GM19468 (cell line): Measurements from ENCODE around the gene MRPL49.

Experiments used
- ATAC-seq: cut with Tn5 transposase; IDR thresholded peaks from one replicate; pipeline ENCODE4 v1.9.1; 2021; ENCODE audit warnings: mild to moderate bottlenecking, moderate library complexity, moderate number of reproducible peaks; ENCODE audit not compliant: unreplicated experiment; ENCODE audit errors: extremely low read depth

MRPL49 gene

DNA sequence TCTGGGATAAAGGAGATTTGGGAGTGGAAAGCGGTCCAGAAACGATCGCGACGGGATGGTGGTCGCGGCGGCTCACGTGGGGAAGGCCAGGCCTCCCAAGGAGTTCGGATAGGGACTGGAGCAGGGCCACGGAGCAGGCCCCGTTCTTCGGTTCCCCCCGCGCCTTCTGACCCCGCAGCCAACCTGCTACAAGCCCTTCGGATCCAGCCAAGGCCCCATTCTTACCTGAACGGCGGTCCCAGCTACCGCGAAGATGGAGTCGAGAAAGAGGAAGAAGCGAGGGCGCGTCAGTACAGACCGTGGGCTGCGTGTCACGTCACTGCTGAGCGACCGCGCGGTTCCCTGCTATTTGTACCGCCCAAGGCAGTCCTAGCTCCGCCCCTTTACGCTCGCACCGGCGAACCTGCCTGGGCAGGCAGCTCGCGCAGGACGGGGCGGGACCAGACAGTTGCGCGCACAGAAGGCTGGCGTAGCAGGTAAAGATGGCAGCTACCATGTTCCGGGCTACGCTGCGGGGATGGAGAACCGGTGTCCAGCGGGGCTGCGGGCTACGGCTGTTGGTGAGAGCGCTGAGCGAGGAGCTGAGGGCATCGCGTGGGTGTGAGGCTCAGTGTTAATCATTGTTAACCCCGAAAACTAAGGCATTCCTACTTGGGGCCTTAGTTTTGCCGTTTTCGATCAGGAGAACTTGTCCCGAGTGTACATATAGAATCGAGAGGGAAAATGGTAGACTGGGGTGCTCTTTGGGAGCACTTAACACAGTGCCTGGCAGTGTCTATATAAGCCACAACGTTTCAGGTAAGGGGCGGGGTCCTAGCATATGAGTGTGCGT lies at the start of gene MRPL49, which contains the start of gene FAU:
MRPL49 (plus strand) TSS at position 457 of the 832 bp plus-strand sequence; CDS start at position 483, 26 bp downstream.
FAU (minus strand) TSS at position 270 of the 832 bp plus-strand sequence. CDS start 321 bp downstream, outside the sequence.
- peak; percentile 72 for ATAC-seq

DNA sequence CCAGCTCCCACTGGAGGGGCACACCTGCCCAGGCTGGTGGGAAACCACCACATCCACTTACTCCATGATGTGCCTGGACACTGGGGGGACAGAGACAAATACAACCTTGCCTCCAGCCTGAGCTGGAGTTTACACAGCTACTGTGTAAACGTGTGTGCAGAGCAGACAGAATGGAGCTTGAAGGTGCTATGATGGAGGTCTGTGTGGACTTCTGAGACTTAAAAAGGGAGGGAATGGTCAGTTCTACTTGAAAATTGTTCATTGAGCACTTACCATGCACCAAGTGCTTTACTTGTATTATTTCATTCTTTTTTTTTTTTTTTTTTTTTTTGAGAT lies 49.5 kb upstream of the MRPL49 start:
- ATAC-seq: no peak

DNA sequence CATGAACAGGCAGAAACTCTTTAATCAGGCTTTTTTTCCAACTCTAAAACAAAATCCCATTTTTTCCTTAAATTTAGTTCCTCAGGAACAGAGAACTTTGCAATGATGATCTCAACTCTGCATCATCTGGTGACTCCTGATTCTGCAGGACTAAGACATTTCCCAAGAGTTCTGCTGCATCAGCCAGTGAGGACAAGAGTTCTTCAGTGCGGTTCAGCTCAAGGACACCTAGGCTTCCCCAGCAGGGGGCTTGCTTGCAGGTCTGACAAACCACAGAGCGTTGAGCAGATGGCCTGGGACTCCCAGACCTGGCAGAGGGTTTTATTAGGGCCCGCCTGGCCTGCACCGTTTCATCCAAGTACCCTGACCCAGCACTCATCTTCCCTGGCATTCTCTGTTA lies 44.7 kb upstream of the MRPL49 start:
- ATAC-seq: no peak

DNA sequence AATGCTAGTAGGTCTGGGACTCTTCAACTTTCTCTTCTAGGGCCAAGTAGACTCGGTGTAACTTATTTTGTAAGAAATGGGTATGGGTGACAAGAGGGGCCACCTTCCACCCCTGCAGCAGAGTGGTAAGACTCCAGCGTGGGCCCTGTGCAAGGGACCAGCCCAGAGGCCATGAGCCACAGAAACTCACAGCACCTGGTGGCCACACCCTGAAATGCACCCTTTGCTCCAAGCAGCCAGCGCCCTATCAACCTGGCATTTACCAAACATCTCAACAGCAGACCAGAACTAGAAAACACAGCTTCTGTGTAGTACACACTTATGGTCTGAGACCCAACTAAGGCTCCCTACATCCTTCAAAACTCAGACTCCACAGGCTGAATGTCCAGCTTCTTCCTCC lies 44.0 kb upstream of the MRPL49 start:
- no peak for ATAC-seq

DNA sequence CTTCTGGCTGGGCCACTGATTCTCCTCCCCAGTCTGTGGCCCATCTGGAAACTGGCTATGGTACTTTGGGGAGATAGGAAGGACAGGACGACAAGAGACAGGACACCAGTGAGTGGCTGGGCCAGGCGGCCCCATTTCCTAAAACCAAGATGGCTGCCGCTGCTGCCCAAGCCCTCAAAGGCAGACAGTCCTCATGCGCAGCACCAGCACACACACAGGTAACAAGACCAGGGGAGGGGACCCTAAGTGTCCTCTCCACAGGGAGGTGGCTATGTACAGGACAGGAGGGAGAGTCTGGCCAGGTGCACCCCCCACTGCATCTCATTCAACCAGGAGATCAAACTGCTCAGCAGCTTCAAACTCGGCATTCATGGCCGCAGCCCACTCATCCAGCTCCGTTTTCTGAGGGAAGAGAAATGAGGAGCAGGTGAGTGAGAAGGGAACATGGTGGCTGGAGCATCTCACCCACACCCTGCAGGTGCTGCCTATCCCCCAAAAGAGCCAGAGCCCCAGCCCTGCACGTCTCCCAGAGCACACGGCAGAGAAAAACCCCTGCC lies 43.3 kb upstream of the MRPL49 start:
- no peak for ATAC-seq

DNA sequence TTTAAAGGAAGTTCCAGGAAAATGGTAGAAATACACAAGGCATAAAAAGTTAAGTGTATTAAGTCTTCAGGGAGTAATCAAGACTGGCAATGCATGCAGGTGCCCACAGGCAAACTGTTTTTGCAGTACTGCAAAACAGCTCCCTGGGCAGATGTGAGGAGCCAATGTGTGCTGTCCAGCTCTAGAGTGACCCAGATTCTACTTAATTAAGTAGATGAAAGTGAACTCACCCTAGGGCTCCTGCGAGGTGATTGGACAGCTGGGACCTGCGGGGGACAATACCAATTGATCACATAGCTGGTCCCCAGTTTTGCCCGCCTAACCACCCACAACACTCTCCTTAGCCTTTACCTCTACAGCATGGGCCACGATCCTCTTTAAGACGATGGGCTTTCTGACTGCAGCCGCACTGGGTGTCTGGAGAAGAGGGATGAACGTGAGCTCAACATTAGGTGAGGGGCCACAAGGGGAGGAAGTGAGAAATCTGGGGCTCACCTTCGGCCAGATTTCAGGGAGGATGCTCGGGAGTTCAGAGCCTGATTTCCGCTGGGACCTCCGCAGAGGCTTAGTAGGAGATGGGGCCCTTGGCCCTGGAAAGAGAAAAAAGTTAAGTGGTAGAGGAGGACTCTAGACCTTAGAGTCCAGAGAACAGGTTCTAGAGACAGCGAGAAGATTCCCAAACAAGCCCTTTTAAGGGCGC lies 38.8 kb upstream of the MRPL49 start:
- no peak for ATAC-seq

DNA sequence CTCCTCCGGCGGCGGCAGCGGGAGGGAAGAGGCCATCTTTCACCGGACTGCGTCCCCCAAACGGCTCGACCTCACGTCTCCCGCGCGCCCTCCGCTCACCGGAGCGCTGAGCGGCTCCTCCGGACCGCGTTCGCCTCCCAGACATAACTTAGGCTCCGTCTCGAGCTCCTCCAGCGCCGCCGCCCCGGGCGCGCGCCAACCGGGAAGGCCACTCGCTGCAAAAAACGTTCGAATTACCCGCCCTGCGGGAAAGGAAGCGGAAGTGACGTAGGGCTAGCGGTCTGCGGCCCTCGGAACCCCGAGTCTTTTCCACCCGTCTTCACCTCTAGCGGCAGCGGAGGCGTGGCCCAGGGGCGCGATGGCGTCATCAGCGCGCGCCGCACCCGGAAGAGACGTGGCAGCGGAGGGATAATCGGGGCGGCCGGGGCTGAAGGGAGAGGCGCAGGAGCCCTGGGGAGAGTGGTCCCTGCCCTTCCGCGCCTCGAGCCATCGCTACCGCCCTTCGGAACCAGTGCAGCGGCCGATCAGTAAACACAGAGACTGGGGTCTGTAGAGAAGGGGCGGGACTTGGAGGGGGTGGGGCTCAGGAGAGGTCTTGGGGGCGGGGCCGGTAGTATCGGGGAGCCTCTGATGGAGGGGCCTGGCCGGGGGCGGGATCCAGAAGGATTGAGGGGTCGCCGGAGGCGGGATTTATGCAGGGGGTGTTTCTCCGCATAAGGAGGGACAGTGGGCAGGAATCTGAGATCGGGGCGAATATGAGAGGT lies 38.1 kb upstream of the MRPL49 start, which contains the start of the genes CDCA5 and ZFPL1:
CDCA5 (minus strand) TSS at position 207 of the 764 bp plus-strand sequence; CDS start at position 145, 62 bp downstream.
ZFPL1 (plus strand) TSS at position 389 of the 764 bp plus-strand sequence. CDS start 477 bp downstream, outside the sequence.
- ATAC-seq: peak; percentile 71

DNA sequence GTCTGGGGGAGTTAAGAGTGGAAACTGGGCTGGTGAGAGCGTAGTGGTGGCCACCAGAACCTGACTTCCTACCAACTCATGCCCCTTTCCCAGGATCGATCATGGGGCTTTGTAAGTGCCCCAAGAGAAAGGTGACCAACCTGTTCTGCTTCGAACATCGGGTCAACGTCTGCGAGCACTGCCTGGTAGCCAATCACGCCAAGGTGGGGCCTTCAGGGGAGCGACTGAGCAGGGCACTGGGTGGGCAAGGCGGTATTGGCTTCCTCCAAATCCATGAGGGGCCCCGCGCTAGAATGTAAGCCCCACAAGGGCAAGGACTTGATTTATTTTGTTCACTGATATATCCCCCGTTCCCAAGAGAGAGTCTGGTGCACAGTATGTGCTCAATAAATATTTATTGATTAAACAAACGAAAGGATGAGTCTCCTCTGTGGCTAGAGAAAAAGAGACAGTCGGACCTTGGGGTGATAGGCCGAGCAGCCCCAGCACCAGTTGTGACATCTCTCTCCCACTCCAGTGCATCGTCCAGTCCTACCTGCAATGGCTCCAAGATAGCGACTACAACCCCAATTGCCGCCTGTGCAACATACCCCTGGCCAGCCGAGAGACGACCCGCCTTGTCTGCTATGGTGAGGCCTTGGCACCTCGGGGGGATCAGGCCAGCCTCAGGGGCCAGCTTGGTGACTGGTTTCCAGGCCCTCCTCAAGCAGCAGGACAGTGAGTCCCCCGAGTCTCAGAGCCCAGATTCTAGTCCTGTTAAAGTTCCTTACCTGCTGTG lies 37.3 kb upstream of the MRPL49 start:
- no peak for ATAC-seq

DNA sequence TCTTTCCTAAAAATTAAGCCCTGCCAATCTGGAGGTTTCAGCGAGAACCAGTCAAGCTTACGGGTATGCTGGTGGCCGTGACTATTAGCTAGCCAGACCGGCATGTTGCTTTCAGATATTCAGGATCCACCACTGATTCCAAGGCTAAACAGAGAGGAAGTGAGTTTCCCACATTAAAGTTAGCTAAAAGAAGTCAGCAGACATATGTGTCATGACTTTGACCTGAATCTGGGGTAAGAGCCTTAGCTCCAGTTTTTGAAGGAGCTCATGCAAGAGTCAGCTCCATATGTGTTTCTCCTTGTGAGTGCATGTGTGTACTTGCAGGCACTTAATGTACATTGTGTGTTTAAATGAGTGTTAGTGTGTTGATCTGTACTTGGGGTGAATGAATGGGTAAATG lies 36.7 kb upstream of the MRPL49 start:
- no peak for ATAC-seq

DNA sequence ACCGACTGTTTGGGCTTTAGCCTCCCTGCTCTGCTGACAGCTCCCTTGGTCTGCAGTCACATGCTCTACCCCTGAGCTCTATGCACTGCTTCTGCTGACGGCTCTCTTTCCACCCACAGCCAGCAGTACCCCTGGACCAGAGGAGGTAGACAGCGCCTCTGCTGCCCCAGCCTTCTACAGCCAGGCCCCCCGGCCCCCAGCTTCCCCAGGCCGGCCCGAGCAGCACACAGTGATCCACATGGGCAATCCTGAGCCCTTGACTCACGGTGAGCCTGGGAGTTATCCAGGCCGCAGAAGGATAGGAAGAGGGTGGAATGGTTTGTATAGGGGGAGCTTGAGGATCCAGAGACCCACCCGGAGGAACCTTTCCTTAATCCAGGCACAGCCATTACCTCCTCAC lies 35.3 kb upstream of the MRPL49 start:
- no peak for ATAC-seq

DNA sequence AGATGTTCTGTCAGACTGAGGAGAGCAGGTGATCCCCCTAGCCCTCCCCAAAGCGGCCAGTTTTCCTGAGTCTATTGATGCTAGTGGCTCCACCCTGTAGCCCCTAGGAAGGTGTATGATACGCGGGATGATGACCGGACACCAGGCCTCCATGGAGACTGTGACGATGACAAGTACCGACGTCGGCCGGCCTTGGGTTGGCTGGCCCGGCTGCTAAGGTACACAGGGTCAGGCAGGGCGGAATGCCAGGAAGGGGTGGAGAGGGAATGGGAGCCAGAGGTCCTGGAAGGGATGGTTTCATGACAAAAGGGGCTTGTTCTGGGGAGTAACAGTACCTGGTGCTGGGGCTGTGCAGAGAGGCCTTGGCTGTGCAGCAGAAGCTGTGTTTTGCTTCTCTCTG lies 34.9 kb upstream of the MRPL49 start:
- ATAC-seq: no peak

DNA sequence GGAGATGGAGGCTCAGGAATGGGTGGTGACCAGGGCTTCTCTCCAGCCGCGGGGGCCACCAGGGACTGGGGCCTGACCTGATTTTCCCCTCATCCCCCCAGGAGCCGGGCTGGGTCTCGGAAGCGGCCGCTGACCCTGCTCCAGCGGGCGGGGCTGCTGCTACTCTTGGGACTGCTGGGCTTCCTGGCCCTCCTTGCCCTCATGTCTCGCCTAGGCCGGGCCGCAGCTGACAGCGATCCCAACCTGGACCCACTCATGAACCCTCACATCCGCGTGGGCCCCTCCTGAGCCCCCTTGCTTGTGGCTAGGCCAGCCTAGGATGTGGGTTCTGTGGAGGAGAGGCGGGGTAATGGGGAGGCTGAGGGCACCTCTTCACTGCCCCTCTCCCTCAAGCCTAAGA lies 34.3 kb upstream of the MRPL49 start:
- no peak for ATAC-seq

DNA sequence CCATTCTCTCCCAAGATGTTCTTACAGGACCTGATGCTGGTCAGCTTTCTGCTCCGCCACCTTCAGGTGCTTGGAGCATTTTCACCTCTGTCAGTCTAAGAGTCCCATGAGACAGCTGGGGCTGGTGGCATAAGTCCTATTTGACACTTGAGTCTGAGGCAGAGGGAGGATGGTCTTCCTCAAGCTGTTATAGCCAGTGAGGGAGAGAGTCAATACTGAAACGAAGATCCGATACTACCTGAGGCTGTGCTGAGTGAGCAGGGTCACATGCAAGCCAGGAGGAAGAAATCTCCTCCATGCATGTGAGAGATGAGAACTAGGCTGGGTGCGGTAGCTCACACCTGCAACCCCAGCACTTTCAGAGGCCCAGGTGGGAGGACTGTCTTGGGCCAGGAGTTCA lies 32.5 kb upstream of the MRPL49 start:
- ATAC-seq: no peak

DNA sequence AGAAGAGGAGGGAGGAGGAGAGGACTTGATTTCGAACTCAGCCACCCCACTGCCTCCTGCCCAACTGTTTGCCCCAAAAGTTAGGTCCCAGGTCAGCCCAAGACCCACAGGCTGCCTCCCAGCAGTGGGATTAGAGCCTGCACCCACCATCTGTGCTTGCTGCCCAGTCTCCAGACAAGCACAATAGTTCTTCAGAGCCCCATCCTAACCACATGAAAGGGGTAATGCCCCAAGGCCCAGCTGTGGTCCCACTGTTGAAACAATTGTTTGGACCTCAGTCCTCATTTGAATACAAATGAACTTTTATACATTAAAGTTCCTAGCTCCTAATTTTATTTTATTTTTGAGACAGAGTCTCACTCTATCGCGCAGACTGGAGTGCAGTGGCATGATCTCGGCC lies 31.5 kb upstream of the MRPL49 start:
- ATAC-seq: no peak

DNA sequence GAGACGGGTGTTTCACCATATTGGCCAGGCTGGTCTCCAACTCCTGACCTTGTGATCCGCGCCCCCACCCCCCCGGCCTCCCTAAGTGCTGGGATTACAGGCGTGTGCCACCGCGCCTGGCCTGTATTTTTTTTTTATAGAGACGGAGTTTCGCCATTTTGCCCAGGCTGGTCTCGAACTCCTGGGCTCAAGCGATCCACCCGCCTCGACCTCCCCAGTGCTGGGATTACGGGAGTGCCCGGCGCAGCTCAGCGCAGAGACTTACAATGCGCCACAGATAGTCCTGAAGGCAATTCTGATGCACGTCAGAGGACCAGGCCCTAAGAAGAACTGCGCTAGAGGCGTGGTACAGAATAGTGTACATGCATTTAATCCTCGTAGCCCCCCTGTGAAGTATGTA lies 26.7 kb upstream of the MRPL49 start:
- ATAC-seq: no peak

DNA sequence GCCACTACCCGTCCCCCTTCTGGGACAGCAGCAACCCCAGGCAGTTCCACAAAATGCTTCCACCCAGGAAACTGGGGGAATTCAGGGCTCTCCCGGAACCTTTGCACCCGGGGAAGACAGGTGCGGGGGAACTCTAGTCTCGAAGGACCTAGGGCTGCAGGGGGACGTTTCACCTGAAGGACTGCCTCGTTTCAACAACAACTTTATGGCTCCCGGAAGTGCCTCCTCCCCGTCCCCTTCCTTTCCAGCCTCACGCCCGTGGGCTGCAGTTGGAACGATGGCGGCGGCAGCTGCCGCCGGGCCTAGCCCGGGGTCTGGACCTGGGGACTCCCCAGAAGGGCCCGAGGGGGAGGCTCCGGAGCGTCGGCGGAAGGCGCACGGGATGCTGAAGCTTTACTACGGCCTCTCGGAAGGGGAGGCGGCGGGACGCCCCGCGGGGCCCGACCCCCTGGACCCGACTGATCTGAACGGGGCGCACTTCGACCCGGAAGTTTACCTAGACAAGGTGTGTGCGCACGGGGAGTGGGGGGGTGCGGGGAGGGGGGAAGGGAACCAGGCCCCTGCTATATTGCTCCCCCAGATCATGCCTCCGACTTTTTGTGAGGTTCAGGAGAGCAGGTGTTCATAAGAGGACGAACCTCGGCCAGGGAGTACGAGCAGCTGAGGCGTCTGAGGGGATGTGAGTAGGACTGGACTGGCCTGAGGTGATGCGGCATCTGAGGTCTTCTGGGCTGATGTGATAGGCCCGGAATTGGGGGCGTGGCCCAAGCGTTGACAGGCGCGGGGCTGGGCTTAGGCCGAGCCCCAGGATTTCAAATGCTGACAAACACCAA lies 25.9 kb upstream of the MRPL49 start, which contains the start of gene VPS51:
VPS51 (plus strand) TSS at position 241 of the 833 bp plus-strand sequence; CDS start at position 278, 37 bp downstream.
- peak; percentile 48 for ATAC-seq

DNA sequence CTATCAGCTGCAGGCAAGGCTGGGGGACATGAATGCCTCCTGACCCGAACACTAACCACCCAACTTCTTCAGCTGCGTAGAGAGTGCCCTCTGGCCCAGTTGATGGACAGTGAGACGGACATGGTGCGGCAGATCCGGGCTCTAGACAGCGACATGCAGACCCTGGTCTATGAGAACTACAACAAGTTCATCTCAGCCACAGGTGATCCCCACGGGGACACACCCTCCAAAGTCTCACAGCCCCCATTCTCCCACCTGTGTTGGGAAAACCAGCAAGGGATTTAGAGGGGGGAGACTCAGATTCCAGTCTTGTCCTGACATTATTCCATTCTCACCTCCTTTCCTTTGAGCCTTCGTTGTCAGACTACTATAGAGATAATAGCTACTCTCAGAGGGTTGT lies 25.2 kb upstream of the MRPL49 start:
- no peak for ATAC-seq

DNA sequence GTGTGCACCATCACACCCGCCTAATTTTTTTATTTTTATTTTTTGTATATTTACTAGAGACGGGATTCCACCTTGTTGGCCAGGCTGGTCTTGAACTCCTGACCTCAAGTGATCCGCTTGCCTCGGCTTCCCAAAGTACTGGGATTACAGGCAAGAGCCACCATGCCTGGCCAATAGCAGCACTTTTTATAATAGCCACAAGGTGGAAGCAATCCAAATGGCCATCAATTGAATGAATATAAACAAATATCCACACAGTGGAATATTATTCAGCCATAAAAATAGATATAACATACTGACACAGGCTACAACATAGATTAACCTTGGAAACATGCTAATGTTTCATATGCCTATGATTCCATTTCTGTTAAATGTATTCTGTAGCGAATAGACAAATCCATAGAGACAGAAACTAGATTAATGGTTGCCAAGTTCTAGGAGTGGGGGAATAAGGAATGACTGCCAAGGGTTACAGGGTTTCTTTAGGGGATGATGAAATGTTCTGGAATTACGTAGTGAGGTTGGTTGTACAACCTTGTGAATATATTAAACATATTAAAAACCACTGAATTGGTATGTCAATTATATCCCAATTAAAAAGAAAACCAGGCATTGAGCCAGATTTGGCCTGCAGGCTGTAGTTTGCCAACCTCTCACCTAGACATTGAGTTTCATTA lies 21.3 kb upstream of the MRPL49 start:
- ATAC-seq: no peak
